Epithelial cell of proximal tubule (primary cell): ENCODE results near the gene CCDC24. TPM values are rescaled to one million over a fixed set of nuclear protein-coding genes. Genes with fewer than 3 reads are reported as not detected.

Source experiments
- DNase-seq: peaks from one replicate; pipeline ENCODE4 v3.0.0-alpha.2; 2011; ENCODE audit warnings: low read depth
- H3K4me3 ChIP-seq: 2 replicates; pipeline ENCODE4 v1.5.1; 2011; ENCODE audit warnings: low read depth, mild to moderate bottlenecking, low read length
- CTCF ChIP-seq: conservative IDR thresholded peaks from 2 replicates; pipeline ENCODE4 v1.5.1; 2012; ENCODE audit warnings: low read depth, mild to moderate bottlenecking, low read length
- total RNA-seq: library from RNA; depleted of rRNA; stranded (reverse); fragments of >200 nt; gene quantifications from 2 replicates; pipeline ENCODE4 v1.2.3, GENCODE V29; 2015

CCDC24 gene
- total RNA-seq, 1 donor from 2014 or later: 6.6 TPM

GRCh38 chr1:43992232-43992995 lies 1.0 kb downstream of the CCDC24 start:
- H3K4me3 ChIP-seq: peak overlapping the region; percentile 79
- no peak for DNase-seq
- TF ChIP-seq CTCF: no peak

- no peak overlapping the region for H3K4me3 ChIP-seq
- TF ChIP-seq CTCF: no peak
- no peak for DNase-seq
Observed at GRCh38 chr1:43993206-43993914, 2.0 kb downstream of the CCDC24 start.

- TF ChIP-seq CTCF: no peak
- no peak overlapping the region for H3K4me3 ChIP-seq
- DNase-seq: no peak
Observed at GRCh38 chr1:43994071-43994470, 2.7 kb downstream of the CCDC24 start.

GRCh38 chr1:43994794-43995790 lies 3.7 kb downstream of the CCDC24 start:
- no peak overlapping the region for H3K4me3 ChIP-seq
- TF ChIP-seq CTCF: peak; percentile 39

GRCh38 chr1:43995984-43996732 lies 4.8 kb downstream of the CCDC24 start:
- no peak overlapping the region for H3K4me3 ChIP-seq
- no peak for DNase-seq
- no peak for TF ChIP-seq CTCF

More at GRCh38 chr1:43994794-43995790, 3.7 kb downstream of the CCDC24 start:
- no peak for DNase-seq

- TF ChIP-seq CTCF: no peak
- no peak for DNase-seq
- H3K4me3 ChIP-seq: no peak overlapping the region
Observed at GRCh38 chr1:43996733-43997115, 5.3 kb downstream of the CCDC24 start.
